Measurements from ENCODE around the gene FBXL7.

The FBXL7 gene

GRCh38 chr5:15607076-15607475 lies 107.1 kb downstream of the FBXL7 start:
- no peaks in the 10 kb centered on the region for H3K4me1 ChIP-seq (ENCODE audit: control insufficient read depth, low read length)
- no peak overlapping the region for H3K4me2 ChIP-seq (ENCODE audit: low read length)
- no peaks in the 10 kb centered on the region for H3F3A ChIP-seq (ENCODE audit: control insufficient read depth, insufficient read depth)
- H3K4me3 ChIP-seq (ENCODE audit: low read length): no peak overlapping the region
- H3K27ac ChIP-seq (ENCODE audit: low read depth, low read length): no peak overlapping the region
- H3K36me3 ChIP-seq (ENCODE audit: control insufficient read depth, low read length): no peaks in the 10 kb centered on the region
- H3K9me2 ChIP-seq (replicated peaks; ENCODE audit: control insufficient read depth, low read length): no peaks in the 10 kb centered on the region
- H3K79me2 ChIP-seq (ENCODE audit: control insufficient read depth, low read length): no peaks in the 10 kb centered on the region
- TF ChIP-seq EZH2phosphoT487 (IDR thresholded peaks at IDR 0.05; ENCODE audit: borderline replicate concordance, low read length): no peak
- TF ChIP-seq CTCF (IDR thresholded peaks at IDR 0.05; ENCODE audit: low read depth, low read length, poor library complexity, severe bottlenecking): no peak
- H3K27me3 ChIP-seq (ENCODE audit: control insufficient read depth, low read length): no peaks in the 10 kb centered on the region
- no peaks in the 10 kb centered on the region for H4K20me1 ChIP-seq (ENCODE audit: control insufficient read depth, insufficient read depth, low read depth, low read length)
- H3K9me3 ChIP-seq (ENCODE audit: control insufficient read depth, insufficient read depth, low read length): no peaks in the 10 kb centered on the region

- Histone ChIP-seq H3K79me2 (ENCODE audit: control insufficient read depth, low read length) (no peaks in the 10 kb centered on the region), H3K4me3 (ENCODE audit: low read length) (no peak overlapping the region), H3K4me2 (ENCODE audit: low read length) (no peak overlapping the region), H3K27ac (ENCODE audit: low read depth, low read length) (no peak overlapping the region), H3K9me2 (replicated peaks; ENCODE audit: control insufficient read depth, low read length) (no peaks in the 10 kb centered on the region), H3K36me3 (ENCODE audit: control insufficient read depth, low read length) (no peaks in the 10 kb centered on the region), H3K9me3 (ENCODE audit: control insufficient read depth, insufficient read depth, low read length) (no peaks in the 10 kb centered on the region), H3F3A (ENCODE audit: control insufficient read depth, insufficient read depth) (no peaks in the 10 kb centered on the region), H3K4me1 (ENCODE audit: control insufficient read depth, low read length) (no peaks in the 10 kb centered on the region), H4K20me1 (ENCODE audit: control insufficient read depth, insufficient read depth, low read depth, low read length) (no peaks in the 10 kb centered on the region), H3K27me3 (ENCODE audit: control insufficient read depth, low read length) (no peaks in the 10 kb centered on the region)
- TF ChIP-seq CTCF (IDR thresholded peaks at IDR 0.05; ENCODE audit: low read depth, low read length, poor library complexity, severe bottlenecking) (no peak), EZH2phosphoT487 (IDR thresholded peaks at IDR 0.05; ENCODE audit: borderline replicate concordance, low read length) (no peak)
Measured at GRCh38 chr5:15609076-15609725, 109.2 kb downstream of the FBXL7 start.

GRCh38 chr5:15610216-15610615 lies 110.2 kb downstream of the FBXL7 start:
- H3K27me3 ChIP-seq (ENCODE audit: control insufficient read depth, low read length): no peaks in the 10 kb centered on the region
- H3K9me3 ChIP-seq (ENCODE audit: control insufficient read depth, insufficient read depth, low read length): no peaks in the 10 kb centered on the region
- no peaks in the 10 kb centered on the region for H4K20me1 ChIP-seq (ENCODE audit: control insufficient read depth, insufficient read depth, low read depth, low read length)
- no peak for TF ChIP-seq CTCF (IDR thresholded peaks at IDR 0.05; ENCODE audit: low read depth, low read length, poor library complexity, severe bottlenecking)
- TF ChIP-seq EZH2phosphoT487 (IDR thresholded peaks at IDR 0.05; ENCODE audit: borderline replicate concordance, low read length): no peak
- H3K9me2 ChIP-seq (replicated peaks; ENCODE audit: control insufficient read depth, low read length): no peaks in the 10 kb centered on the region
- no peak overlapping the region for H3K4me3 ChIP-seq (ENCODE audit: low read length)
- no peak overlapping the region for H3K27ac ChIP-seq (ENCODE audit: low read depth, low read length)
- no peaks in the 10 kb centered on the region for H3K36me3 ChIP-seq (ENCODE audit: control insufficient read depth, low read length)
- H3K4me1 ChIP-seq (ENCODE audit: control insufficient read depth, low read length): no peaks in the 10 kb centered on the region
- no peaks in the 10 kb centered on the region for H3K79me2 ChIP-seq (ENCODE audit: control insufficient read depth, low read length)
- no peak overlapping the region for H3K4me2 ChIP-seq (ENCODE audit: low read length)
- no peaks in the 10 kb centered on the region for H3F3A ChIP-seq (ENCODE audit: control insufficient read depth, insufficient read depth)
